GM21423 (cell line): ENCODE data around the gene AMIGO2.

Experiments used
- ATAC-seq: cut with Tn5 transposase; IDR thresholded peaks from one replicate; pipeline ENCODE4 v1.9.1; 2021; ENCODE audit warnings: mild to moderate bottlenecking, moderate library complexity; ENCODE audit not compliant: unreplicated experiment

Gene AMIGO2

DNA sequence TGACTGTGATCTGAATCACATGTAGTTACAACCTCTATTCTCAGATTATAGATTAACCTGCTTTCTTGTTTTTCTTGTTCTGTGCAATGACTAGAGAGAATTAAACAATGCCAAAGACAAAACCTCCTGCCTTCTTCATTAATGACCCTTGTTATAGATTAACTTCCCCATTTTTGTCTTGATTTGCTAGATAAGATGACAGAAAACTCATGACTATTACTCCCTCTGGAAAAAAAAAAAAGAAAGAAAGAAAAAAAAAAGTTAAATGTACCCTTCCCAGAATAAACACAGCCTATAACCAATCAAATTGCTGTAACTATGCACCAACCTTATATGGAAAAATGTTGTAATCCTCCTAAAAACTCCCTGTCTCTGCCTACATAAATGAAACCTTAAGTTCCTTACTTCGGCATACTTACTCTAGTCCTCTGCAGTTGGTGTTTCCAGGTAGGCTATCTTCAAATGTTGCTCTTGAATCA, 41.5 kb downstream of the AMIGO2 start:
- no peak for ATAC-seq

DNA sequence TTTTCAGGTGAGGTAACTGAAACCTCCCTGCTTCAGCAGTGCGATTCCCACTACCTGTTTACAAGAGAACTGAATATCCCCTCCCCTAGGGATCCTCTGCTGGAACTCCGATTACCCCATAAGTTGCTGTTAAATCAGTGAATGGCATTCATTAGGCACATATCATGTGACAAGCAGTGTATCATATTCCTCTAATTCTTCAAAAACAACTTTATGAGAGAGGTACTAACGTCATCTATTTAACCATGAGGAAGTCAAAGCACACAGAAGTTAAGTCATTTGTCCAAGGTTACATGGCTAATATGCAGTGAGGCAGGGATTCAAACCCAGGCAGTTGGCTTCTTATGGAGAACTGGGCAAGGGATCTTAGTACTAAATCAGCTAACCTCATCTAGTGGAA, 44.3 kb downstream of the AMIGO2 start:
- no peak for ATAC-seq

DNA sequence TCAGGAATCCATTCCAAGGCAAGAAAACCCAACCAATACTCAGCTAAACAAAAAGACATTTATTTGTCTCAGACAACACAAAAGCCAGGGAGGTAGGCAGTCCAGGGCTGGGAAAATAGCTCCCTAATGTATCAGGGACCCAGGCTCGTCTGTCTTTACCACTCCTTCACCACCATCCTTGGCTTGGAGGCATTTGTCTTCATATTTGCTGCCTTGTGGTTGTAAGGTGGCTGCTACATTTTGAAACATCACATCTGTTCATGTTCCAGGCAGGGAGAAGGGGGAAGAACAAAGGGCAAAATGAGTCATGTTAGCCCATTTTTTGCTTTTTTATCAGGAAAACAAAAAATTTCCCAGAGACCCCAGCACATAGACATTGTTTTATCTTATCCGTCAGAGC, 45.1 kb downstream of the AMIGO2 start:
- ATAC-seq, result no peak

DNA sequence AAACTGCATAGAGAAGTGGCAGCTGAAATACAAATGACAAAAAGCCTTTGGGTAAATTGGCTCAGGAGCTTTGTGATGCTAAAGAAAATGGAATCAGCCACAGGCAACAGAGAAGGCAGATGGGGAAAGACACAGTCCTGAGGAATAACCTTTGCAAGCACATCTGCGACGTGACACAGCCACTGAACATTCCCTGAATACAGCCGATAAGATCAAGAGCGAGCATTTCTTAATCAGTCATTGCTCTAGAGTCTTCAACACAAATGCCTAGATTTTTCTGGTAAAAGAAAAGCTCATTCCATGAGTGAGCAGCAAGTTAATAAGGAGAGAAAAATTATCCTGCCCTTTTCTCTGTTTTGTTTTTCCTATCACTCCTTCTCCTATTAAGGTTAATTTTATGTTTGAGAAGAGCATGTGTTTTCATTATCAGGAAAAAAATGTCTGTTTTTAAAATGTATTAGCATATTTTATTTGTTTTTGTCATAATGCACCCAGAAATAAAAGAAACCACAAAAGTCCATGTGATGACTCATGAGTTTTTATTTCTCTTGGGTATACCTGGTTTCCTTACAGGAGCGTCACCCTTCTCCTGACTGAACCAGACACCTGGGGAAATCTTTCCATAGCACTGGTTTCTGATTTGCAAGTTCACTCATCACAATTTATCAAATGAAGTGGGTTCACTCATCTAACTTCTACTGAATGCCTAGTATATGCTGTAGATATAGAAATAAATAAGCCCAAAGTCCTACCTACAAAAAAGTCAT, 45.8 kb downstream of the AMIGO2 start:
- ATAC-seq, result no peak

DNA sequence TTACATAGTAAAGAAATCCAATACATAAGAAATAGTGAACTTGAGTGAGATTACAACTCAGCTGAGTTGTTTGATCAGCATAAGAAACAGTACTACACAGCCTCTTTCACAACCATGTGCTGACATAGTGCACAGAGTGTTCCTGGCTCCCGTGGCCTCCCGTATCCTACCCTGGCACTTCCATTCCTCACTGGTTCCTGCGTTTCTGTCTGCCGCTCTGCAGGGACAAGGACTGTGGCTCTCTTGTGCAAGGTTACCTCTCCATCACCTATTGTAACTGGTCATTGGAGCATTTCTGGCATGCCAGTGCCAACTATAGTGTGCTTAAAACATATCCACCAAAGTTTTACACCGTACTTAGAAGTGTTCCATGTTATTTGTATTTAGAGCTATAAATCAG, 46.7 kb downstream of the AMIGO2 start:
- ATAC-seq, result no peak

DNA sequence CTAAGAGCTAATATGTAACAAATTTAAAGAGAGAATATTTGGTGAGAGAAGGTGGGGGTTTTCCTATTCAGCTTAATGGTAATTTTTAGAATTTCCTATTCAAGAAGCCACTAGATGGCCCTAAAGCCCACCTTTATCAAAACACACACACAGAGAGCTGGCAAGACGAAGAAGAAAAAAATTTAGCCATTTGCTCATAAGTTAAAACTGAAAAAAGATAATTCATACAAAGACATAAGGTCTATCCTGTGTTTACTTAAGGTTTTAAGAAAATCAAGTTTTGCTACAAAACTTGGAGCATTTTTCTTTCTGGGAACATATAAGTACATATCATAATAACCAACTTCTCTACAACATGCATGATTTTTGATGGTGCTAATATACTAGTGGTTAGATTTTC, 47.1 kb downstream of the AMIGO2 start:
- ATAC-seq, result no peak

DNA sequence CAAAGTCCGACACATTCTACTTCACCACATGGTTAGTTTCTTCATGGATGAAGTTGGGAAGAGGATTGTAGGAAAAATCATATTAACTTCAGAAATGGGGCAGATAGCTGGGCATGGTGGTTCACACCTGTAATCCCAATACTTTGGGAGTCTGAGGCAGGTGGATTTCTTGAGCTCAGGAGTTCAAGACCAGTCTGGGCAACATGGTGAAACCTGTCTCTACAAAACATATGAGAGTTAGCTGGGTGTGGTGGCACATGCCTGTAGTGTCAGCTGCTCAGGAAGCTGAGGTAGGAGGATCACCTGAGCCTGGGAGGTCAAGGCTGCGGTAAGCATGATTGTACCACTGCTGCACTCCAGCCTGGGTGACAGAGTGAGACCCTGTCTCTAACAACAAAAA, 49.9 kb downstream of the AMIGO2 start:
- ATAC-seq, result no peak

DNA sequence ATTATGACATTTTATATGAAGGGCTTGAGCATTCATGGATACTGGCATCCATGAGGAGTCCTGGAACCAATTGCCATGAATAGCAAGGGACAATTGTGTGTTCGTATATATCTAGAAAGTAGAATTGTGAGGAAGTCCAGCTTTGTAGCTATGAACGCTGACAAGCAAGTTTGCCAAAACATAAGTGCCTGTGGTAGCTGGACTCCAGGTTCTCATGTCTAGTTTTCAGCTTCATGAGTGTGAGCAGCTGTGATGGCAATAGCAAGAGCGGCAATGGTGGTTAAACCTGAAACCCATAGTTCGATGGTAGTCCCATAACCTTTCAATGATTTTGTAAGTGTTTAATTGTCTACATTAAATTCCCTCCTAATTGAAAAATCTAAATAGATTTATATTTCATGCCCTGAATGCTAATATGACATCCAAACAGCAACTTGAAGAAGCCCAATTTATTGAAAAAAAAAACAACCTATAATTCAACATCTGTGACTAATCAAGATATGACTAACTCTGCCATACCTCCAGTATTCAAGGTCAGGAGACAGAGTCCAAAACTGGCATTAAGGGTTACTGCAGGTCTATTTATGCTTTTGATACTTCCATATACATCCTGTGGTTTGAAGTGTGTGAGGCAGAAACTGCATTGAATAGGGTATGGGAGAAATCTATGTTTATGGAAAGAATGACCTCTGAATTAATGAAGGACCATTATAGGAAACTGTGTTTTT, 50.6 kb downstream of the AMIGO2 start:
- no peak for ATAC-seq

DNA sequence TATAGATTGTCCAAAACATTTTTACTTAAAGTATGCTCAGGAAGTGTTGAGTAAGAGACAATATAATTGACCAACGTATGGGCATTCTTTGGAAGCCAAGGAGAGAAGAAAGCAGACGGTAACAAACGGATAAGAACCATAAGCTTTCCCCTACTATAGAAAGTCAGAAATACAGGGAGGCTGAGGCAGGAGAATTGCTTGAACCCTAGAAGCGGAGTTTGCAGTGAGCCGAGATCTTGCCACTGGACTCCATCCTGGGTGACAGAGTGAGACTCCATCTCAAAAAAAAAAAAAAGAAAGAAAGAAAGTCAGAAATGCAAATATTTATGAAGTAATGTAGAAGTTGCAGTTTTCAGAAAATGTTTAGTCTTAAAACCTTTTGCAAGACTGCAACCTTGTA, 51.6 kb downstream of the AMIGO2 start:
- ATAC-seq, result no peak
